ENCODE results near the gene CHD3. TPM values are rescaled to one million over a fixed set of nuclear protein-coding genes. Genes with fewer than 3 reads are reported as not detected.

Gene CHD3
- total and polyA plus RNA-seq, 4 donors = 60.9 to 112 (median 76.5) TPM

DNA sequence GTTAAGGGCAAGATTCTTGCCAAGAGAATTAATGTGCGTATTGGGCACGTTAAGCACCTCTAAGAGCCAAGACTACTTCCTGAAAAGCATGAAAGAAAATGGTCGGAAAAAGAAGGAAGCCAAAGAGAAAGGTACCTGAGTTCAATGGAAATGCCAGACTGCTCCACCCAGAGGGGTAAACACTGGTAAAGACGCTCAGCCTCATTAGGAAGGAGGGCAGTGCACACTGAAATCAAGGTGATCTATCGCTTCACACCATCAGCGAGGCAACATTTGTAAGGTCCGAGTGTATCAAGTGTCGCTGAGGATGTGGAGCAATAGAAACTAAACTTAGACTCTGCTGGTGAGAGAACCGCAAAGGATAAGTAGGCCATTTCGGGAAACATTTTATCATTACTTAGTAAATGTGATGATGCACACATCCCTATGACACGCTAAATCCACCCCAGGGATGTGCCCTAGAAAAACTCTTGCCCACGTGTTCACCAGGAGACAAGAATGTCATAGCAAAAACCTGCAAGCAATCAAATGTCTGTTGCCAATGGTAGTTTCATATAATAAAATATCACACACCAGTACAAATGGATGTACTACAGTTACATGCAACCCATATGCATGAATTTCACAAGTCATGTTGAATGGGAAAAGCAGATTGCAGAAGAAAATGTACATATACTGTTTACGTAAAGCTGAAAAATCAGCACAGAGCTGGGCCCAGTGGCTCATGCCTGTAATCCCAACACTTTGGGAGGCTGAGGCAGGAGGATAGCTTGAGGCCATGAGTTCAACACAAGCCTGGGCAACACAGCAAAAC lies 67.0 kb downstream of the CHD3 start:
- Histone ChIP-seq H3K27me3 (ENCODE audit: control insufficient read depth in 3 of 3, insufficient read depth in 3 of 3, low read length in 2 of 3) (no peaks in the 10 kb centered on the region), H3K4me1 (ENCODE audit: control insufficient read depth in 5 of 5, insufficient read depth in 5 of 5, low read length in 5 of 5) (peaks cover 0 to 11% (median 5%) of the 10 kb centered on the region in 5 donors), H3K36me3 (ENCODE audit: control insufficient read depth in 4 of 4, insufficient read depth in 4 of 4, low read length in 4 of 4) (peaks cover 0 to under 1% (median under 1%) of the 10 kb centered on the region in 4 donors), H3K9ac (ENCODE audit: insufficient read depth in 1 of 2, low read length in 2 of 2) (no peak overlapping the region), H3K27ac (ENCODE audit: low read depth in 1 of 2, low read length in 1 of 2) (peak overlapping the region in 1 of 2 donors; percentile 81), H3K9me3 (ENCODE audit: control insufficient read depth in 4 of 4, insufficient read depth in 3 of 4, low read length in 3 of 4) (no peaks in the 10 kb centered on the region), H3K4me3 (no peak overlapping the region)
- 65 to 75% methylated on average over 13 of the region's 13 CpGs for WGBS, 2 donors
- TF ChIP-seq, protein P1, sequence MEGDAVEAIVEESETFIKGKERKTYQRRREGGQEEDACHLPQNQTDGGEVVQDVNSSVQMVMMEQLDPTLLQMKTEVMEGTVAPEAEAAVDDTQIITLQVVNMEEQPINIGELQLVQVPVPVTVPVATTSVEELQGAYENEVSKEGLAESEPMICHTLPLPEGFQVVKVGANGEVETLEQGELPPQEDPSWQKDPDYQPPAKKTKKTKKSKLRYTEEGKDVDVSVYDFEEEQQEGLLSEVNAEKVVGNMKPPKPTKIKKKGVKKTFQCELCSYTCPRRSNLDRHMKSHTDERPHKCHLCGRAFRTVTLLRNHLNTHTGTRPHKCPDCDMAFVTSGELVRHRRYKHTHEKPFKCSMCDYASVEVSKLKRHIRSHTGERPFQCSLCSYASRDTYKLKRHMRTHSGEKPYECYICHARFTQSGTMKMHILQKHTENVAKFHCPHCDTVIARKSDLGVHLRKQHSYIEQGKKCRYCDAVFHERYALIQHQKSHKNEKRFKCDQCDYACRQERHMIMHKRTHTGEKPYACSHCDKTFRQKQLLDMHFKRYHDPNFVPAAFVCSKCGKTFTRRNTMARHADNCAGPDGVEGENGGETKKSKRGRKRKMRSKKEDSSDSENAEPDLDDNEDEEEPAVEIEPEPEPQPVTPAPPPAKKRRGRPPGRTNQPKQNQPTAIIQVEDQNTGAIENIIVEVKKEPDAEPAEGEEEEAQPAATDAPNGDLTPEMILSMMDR (IDR thresholded peaks at IDR 0.05; ENCODE audit: control extremely low read depth, extremely low read depth) = no peak
- DNase-seq = no peak
- ATAC-seq (ENCODE audit: insufficient read depth, low FRiP score) = no peak

DNA sequence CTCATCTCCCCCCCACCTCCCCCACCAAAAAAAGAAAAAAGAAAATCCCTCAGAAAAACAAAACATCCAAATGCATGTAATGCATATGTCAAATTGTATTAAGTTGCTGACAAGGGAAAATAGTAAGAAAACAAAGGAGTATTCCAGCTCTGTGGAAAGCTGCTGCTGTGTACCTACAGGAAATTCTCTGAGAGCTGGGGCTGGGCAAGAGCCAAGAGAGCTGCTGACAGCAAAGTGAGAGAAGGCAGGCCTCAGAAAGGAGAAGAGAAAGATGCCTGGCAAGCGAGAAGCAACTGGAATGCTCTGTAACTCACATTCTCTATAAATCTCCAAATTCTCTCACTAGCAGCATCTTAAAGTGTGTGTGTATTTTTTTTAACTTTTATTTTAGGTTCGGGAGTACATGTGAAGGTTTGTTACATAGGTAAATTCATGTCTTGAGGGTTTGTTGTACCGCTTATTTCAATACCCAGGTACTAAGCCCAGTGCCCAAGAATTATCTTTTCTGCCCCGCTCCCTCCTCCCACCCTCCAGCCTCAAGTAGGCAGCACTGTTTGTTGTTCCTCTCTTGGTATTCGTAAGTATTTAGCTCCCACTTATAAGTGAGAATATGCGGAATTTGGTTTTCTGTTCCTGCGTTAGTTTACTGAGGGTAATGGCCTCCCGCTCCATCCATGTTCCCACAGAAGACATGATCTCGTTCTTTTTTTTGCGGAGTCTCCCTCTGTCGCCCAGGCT lies 67.8 kb downstream of the CHD3 start:
- peak overlapping the region in 1 of 2 donors; percentile 81 for H3K27ac ChIP-seq (ENCODE audit: low read depth in 1 of 2, low read length in 1 of 2)
- DNase-seq = peak; percentile 61 to 83 (median 77)

DNA sequence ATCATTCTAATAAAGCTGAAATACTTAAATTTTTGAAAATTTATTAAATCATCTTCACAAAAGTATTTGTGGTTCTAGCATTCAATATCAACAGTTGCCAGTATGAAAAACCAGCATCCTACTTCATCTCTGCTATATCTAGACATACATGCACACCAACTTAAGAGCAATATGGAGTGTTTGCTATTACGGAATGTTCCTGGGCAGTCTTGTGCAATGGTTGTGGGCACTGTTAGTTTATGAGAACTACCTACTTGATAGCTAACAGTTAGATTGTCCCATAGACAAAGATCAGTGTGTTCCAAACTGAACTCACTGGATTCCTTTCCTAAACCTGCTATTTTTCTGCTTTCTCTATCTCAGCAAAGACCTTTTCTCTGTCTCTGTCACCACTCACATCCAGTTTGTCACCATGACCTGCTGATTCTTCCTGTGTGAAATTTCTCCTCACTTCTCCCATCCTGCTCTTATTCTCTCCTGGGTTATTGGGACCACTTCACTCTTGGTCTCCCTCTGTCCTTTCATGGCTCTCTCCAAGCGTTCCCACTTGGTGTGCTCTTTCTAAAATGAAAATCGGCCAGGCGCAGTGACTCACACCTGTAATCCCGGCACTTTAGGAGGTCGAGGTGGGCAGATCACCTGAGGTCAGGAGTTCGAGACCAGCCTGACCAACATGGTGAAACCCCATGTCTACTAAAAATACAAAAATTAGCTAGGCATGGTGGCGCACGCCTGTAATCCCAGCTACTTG lies 71.1 kb downstream of the CHD3 start:
- Histone ChIP-seq H3K9me3 (ENCODE audit: control insufficient read depth in 4 of 4, insufficient read depth in 3 of 4, low read length in 3 of 4) (no peaks in the 10 kb centered on the region), H3K27ac (ENCODE audit: low read depth in 1 of 2, low read length in 1 of 2) (peak overlapping the region in 1 of 2 donors; percentile 64), H3K4me3 (no peak overlapping the region), H3K9ac (ENCODE audit: insufficient read depth in 1 of 2, low read length in 2 of 2) (no peak overlapping the region), H3K27me3 (ENCODE audit: control insufficient read depth in 3 of 3, insufficient read depth in 3 of 3, low read length in 2 of 3) (peaks cover 0 to 2% (median 0%) of the 10 kb centered on the region in 3 donors), H3K4me1 (ENCODE audit: control insufficient read depth in 5 of 5, insufficient read depth in 5 of 5, low read length in 5 of 5) (peaks cover 0 to 11% (median 5%) of the 10 kb centered on the region in 5 donors), H3K36me3 (ENCODE audit: control insufficient read depth in 4 of 4, insufficient read depth in 4 of 4, low read length in 4 of 4) (no peaks in the 10 kb centered on the region)
- WGBS, 2 donors = 73 to 75% methylated on average over 9 of the region's 9 CpGs
- ATAC-seq (ENCODE audit: insufficient read depth, low FRiP score) = peak; percentile 70
- TF ChIP-seq, protein P1 (IDR thresholded peaks at IDR 0.05; ENCODE audit: control extremely low read depth, extremely low read depth) = no peak
- DNase-seq = peak in 2 of 3 donors; percentile 24 to 71

More for the DNA sequence above, 67.8 kb downstream of the CHD3 start:
- no peak overlapping the region for H3K9ac ChIP-seq (ENCODE audit: insufficient read depth in 1 of 2, low read length in 2 of 2)
- H3K4me3 ChIP-seq = no peak overlapping the region
- H3K27me3 ChIP-seq (ENCODE audit: control insufficient read depth in 3 of 3, insufficient read depth in 3 of 3, low read length in 2 of 3) = peaks cover 0 to under 1% (median 0%) of the 10 kb centered on the region in 3 donors
- no peaks in the 10 kb centered on the region for H3K9me3 ChIP-seq (ENCODE audit: control insufficient read depth in 4 of 4, insufficient read depth in 3 of 4, low read length in 3 of 4)
- TF ChIP-seq, protein P1 (IDR thresholded peaks at IDR 0.05; ENCODE audit: control extremely low read depth, extremely low read depth) = no peak
- no peak for ATAC-seq (ENCODE audit: insufficient read depth, low FRiP score)
- H3K36me3 ChIP-seq (ENCODE audit: control insufficient read depth in 4 of 4, insufficient read depth in 4 of 4, low read length in 4 of 4) = no peaks in the 10 kb centered on the region
- peaks cover 0 to 11% (median 5%) of the 10 kb centered on the region in 5 donors for H3K4me1 ChIP-seq (ENCODE audit: control insufficient read depth in 5 of 5, insufficient read depth in 5 of 5, low read length in 5 of 5)
- WGBS, 2 donors = 62 to 78% methylated on average over 11 of the region's 11 CpGs

All from lung (tissue), 12 donors.